ENCODE data around the gene PRKD1.
"Not testable (repeated sequence)": the region's sequence is repeated elsewhere in the genome, so short reads cannot be mapped to it uniquely, and the experiment has no call there.

The PRKD1 gene

GRCh38 chr14:29789475-29789874, 138.2 kb downstream of the PRKD1 start:
- no peak for DNase-seq

- no peak for DNase-seq
Measured at GRCh38 chr14:29788093-29788492, 139.6 kb downstream of the PRKD1 start.

- no peak for DNase-seq
Measured at GRCh38 chr14:29783556-29783955, 144.1 kb downstream of the PRKD1 start.

- no peak for DNase-seq
Measured at GRCh38 chr14:29782041-29782440, 145.6 kb downstream of the PRKD1 start.

- not testable (repeated sequence) for DNase-seq
Measured at GRCh38 chr14:29777142-29777541, 150.5 kb downstream of the PRKD1 start.

GRCh38 chr14:29773990-29774389, 153.7 kb downstream of the PRKD1 start:
- peak; percentile 70 for DNase-seq

GRCh38 chr14:29763342-29763858, 164.2 kb downstream of the PRKD1 start:
- no peak for DNase-seq

- no peak for DNase-seq
Measured at GRCh38 chr14:29759521-29760340, 167.9 kb downstream of the PRKD1 start.

- DNase-seq = no peak
Measured at GRCh38 chr14:29757711-29758233, 169.9 kb downstream of the PRKD1 start.

GRCh38 chr14:29757188-29757680, 170.4 kb downstream of the PRKD1 start:
- DNase-seq = no peak

GRCh38 chr14:29756019-29756385, 171.6 kb downstream of the PRKD1 start:
- DNase-seq = no peak

GRCh38 chr14:29755311-29756018, 172.2 kb downstream of the PRKD1 start:
- DNase-seq = no peak

- DNase-seq = no peak
Measured at GRCh38 chr14:29754134-29754533, 173.5 kb downstream of the PRKD1 start.

GRCh38 chr14:29752221-29752923, 175.3 kb downstream of the PRKD1 start:
- no peak for DNase-seq

- DNase-seq = no peak
Measured at GRCh38 chr14:29749829-29750228, 177.8 kb downstream of the PRKD1 start.

GRCh38 chr14:29749327-29749726, 178.3 kb downstream of the PRKD1 start:
- no peak for DNase-seq

GRCh38 chr14:29745863-29746262, 181.8 kb downstream of the PRKD1 start:
- DNase-seq = no peak

- DNase-seq = no peak
Measured at GRCh38 chr14:29743531-29743930, 184.1 kb downstream of the PRKD1 start.

- DNase-seq = peak; percentile 59
Measured at GRCh38 chr14:29741909-29742401, 185.7 kb downstream of the PRKD1 start.

GRCh38 chr14:29740491-29740890, 187.2 kb downstream of the PRKD1 start:
- no peak for DNase-seq

- no peak for DNase-seq
Measured at GRCh38 chr14:29738950-29739349, 188.7 kb downstream of the PRKD1 start.

GRCh38 chr14:29738056-29738455, 189.6 kb downstream of the PRKD1 start:
- DNase-seq = no peak

GRCh38 chr14:29735459-29735858, 192.2 kb downstream of the PRKD1 start:
- no peak for DNase-seq
